Middle frontal gyrus (tissue), 1 donor: ENCODE data around the gene CCNYL1.
"Not testable (repeated sequence)": the region's sequence is repeated elsewhere in the genome, so short reads cannot be mapped to it uniquely, and the experiment has no call there.

ENCODE experiments used
- DNase-seq: peaks from one replicate; pipeline ENCODE4 v3.0.0-alpha.2; 2015; ENCODE audit warnings: low spot score; ENCODE audit errors: extremely low spot score

CCNYL1 gene

GRCh38 chr2:207734264-207734635 is 22.8 kb downstream of the CCNYL1 start:
- DNase-seq: no peak

GRCh38 chr2:207734636-207735512 is 23.4 kb downstream of the CCNYL1 start:
- no peak for DNase-seq

GRCh38 chr2:207735513-207735859 is 24.0 kb downstream of the CCNYL1 start:
- DNase-seq: not testable (repeated sequence)

GRCh38 chr2:207743514-207743913 is 32.1 kb downstream of the CCNYL1 start:
- no peak for DNase-seq

- DNase-seq: no peak
Observed at GRCh38 chr2:207744050-207744449, 32.6 kb downstream of the CCNYL1 start.

- no peak for DNase-seq
Observed at GRCh38 chr2:207744451-207744850, 33.0 kb downstream of the CCNYL1 start.

GRCh38 chr2:207746131-207746530 is 34.7 kb downstream of the CCNYL1 start:
- DNase-seq: peak; percentile 53

GRCh38 chr2:207747653-207748560 is 36.5 kb downstream of the CCNYL1 start:
- DNase-seq: no peak

- no peak for DNase-seq
Observed at GRCh38 chr2:207748993-207749392, 37.6 kb downstream of the CCNYL1 start.

GRCh38 chr2:207749873-207750272 is 38.4 kb downstream of the CCNYL1 start:
- DNase-seq: no peak

- DNase-seq: no peak
Observed at GRCh38 chr2:207750345-207750744, 38.9 kb downstream of the CCNYL1 start.

GRCh38 chr2:207750876-207751275 is 39.4 kb downstream of the CCNYL1 start:
- DNase-seq: no peak

- DNase-seq: not testable (repeated sequence)
Observed at GRCh38 chr2:207753688-207754087, 42.2 kb downstream of the CCNYL1 start.

GRCh38 chr2:207754498-207755383 is 43.3 kb downstream of the CCNYL1 start:
- no peak for DNase-seq

GRCh38 chr2:207758025-207758424 is 46.6 kb downstream of the CCNYL1 start:
- no peak for DNase-seq

- no peak for DNase-seq
Observed at GRCh38 chr2:207759890-207760289, 48.5 kb downstream of the CCNYL1 start.

- DNase-seq: no peak
Observed at GRCh38 chr2:207760453-207760852, 49.0 kb downstream of the CCNYL1 start.

GRCh38 chr2:207761426-207761825 is 50.0 kb downstream of the CCNYL1 start:
- not testable (repeated sequence) for DNase-seq

GRCh38 chr2:207762146-207762545 is 50.7 kb downstream of the CCNYL1 start:
- no peak for DNase-seq

GRCh38 chr2:207763303-207763917 is 52.0 kb downstream of the CCNYL1 start:
- DNase-seq: no peak

GRCh38 chr2:207764096-207764630 is 52.7 kb downstream of the CCNYL1 start:
- no peak for DNase-seq
